ENCODE results near the gene CYS1. TPM values are rescaled to one million over a fixed set of nuclear protein-coding genes. Genes with fewer than 3 reads are reported as not detected.

Gene CYS1
- total and polyA plus RNA-seq, 2 of the 13 experiments (the other 11 are each of a cell fraction or from before 2014, with no cell fraction given), result 0.04 TPM; not detected in 1

DNA sequence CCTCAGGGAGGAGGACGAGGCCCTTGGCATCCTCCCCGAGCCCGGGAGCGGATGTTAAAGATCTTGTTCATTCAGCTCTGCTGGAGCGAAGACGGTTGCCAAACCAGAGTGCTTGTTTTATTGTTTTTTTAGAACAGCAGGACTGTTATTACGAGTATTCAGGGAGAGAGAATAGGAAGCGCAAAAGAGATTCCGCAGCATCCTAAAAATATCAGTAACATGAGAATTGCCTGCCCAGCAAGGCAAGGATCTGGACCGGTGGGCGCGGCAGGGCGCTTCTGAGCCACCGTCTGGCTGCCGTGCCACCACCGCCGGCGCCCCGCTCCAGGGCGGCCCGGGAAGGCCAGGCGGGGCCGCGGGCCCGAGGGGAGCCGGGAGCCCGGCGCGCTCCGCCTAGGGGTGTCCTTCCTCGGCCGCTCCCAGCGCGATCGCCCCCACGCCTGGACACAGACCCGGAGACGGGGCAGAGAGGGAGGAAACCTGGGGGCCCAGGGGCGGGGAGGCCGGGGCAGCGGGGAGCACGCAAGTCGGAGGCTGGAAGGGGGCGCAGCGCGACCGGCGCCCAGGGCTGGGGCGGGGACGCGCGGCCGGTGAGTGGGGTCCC, 843 bp downstream of the CYS1 start (continued):
- TF ChIP-seq, protein P1, sequence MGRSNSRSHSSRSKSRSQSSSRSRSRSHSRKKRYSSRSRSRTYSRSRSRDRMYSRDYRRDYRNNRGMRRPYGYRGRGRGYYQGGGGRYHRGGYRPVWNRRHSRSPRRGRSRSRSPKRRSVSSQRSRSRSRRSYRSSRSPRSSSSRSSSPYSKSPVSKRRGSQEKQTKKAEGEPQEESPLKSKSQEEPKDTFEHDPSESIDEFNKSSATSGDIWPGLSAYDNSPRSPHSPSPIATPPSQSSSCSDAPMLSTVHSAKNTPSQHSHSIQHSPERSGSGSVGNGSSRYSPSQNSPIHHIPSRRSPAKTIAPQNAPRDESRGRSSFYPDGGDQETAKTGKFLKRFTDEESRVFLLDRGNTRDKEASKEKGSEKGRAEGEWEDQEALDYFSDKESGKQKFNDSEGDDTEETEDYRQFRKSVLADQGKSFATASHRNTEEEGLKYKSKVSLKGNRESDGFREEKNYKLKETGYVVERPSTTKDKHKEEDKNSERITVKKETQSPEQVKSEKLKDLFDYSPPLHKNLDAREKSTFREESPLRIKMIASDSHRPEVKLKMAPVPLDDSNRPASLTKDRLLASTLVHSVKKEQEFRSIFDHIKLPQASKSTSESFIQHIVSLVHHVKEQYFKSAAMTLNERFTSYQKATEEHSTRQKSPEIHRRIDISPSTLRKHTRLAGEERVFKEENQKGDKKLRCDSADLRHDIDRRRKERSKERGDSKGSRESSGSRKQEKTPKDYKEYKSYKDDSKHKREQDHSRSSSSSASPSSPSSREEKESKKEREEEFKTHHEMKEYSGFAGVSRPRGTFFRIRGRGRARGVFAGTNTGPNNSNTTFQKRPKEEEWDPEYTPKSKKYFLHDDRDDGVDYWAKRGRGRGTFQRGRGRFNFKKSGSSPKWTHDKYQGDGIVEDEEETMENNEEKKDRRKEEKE (IDR thresholded peaks at IDR 0.05), result no peak
- no peak for TF ChIP-seq EED (CRISPR knock-in tag; IDR thresholded peaks at IDR 0.05)
- no peak for TF ChIP-seq PHF21A (CRISPR knock-in tag; IDR thresholded peaks at IDR 0.05)
- no peak for TF ChIP-seq DR1 (CRISPR knock-in tag; IDR thresholded peaks at IDR 0.05)
- no peak for TF ChIP-seq POLR2G (IDR thresholded peaks at IDR 0.05; ENCODE audit: low read depth, low read length)
- TF ChIP-seq, protein P2, sequence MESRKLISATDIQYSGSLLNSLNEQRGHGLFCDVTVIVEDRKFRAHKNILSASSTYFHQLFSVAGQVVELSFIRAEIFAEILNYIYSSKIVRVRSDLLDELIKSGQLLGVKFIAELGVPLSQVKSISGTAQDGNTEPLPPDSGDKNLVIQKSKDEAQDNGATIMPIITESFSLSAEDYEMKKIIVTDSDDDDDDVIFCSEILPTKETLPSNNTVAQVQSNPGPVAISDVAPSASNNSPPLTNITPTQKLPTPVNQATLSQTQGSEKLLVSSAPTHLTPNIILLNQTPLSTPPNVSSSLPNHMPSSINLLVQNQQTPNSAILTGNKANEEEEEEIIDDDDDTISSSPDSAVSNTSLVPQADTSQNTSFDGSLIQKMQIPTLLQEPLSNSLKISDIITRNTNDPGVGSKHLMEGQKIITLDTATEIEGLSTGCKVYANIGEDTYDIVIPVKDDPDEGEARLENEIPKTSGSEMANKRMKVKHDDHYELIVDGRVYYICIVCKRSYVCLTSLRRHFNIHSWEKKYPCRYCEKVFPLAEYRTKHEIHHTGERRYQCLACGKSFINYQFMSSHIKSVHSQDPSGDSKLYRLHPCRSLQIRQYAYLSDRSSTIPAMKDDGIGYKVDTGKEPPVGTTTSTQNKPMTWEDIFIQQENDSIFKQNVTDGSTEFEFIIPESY (CRISPR knock-in tag; IDR thresholded peaks at IDR 0.05), result no peak
- no peak for TF ChIP-seq ZNF235 (CRISPR knock-in tag; IDR thresholded peaks at IDR 0.05; ENCODE audit: borderline replicate concordance)
- no peak for TF ChIP-seq NFIB (CRISPR knock-in tag; IDR thresholded peaks at IDR 0.05; ENCODE audit: borderline replicate concordance)
- TF ChIP-seq, protein P3, sequence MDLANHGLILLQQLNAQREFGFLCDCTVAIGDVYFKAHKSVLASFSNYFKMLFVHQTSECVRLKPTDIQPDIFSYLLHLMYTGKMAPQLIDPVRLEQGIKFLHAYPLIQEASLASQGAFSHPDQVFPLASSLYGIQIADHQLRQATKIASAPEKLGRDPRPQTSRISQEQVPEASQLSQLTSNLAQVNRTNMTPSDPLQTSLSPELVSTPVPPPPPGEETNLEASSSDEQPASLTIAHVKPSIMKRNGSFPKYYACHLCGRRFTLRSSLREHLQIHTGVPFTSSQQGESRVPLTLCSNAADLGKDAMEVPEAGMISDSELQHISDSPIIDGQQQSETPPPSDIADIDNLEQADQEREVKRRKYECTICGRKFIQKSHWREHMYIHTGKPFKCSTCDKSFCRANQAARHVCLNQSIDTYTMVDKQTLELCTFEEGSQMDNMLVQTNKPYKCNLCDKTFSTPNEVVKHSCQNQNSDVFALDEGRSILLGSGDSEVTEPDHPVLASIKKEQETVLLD (CRISPR knock-in tag; IDR thresholded peaks at IDR 0.05; ENCODE audit: low read depth), result peak; percentile 25; the same call in 1 of the 2 replicates
- no peak for TF ChIP-seq ATF7 (IDR thresholded peaks at IDR 0.05)
- TF ChIP-seq ATF7 (CRISPR knock-in tag; IDR thresholded peaks at IDR 0.05), result no peak
- TF ChIP-seq EZH2 (conservative IDR thresholded peaks at IDR 0.05; ENCODE audit: low read depth, low read length), result peak; percentile 98; the same call in 1 of the 2 replicates
- TF ChIP-seq, protein P4, sequence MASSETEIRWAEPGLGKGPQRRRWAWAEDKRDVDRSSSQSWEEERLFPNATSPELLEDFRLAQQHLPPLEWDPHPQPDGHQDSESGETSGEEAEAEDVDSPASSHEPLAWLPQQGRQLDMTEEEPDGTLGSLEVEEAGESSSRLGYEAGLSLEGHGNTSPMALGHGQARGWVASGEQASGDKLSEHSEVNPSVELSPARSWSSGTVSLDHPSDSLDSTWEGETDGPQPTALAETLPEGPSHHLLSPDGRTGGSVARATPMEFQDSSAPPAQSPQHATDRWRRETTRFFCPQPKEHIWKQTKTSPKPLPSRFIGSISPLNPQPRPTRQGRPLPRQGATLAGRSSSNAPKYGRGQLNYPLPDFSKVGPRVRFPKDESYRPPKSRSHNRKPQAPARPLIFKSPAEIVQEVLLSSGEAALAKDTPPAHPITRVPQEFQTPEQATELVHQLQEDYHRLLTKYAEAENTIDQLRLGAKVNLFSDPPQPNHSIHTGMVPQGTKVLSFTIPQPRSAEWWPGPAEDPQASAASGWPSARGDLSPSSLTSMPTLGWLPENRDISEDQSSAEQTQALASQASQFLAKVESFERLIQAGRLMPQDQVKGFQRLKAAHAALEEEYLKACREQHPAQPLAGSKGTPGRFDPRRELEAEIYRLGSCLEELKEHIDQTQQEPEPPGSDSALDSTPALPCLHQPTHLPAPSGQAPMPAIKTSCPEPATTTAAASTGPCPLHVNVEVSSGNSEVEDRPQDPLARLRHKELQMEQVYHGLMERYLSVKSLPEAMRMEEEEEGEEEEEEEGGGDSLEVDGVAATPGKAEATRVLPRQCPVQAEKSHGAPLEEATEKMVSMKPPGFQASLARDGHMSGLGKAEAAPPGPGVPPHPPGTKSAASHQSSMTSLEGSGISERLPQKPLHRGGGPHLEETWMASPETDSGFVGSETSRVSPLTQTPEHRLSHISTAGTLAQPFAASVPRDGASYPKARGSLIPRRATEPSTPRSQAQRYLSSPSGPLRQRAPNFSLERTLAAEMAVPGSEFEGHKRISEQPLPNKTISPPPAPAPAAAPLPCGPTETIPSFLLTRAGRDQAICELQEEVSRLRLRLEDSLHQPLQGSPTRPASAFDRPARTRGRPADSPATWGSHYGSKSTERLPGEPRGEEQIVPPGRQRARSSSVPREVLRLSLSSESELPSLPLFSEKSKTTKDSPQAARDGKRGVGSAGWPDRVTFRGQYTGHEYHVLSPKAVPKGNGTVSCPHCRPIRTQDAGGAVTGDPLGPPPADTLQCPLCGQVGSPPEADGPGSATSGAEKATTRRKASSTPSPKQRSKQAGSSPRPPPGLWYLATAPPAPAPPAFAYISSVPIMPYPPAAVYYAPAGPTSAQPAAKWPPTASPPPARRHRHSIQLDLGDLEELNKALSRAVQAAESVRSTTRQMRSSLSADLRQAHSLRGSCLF (CRISPR knock-in tag; IDR thresholded peaks at IDR 0.05; ENCODE audit: borderline replicate concordance), result no peak
- TF ChIP-seq, protein P5, sequence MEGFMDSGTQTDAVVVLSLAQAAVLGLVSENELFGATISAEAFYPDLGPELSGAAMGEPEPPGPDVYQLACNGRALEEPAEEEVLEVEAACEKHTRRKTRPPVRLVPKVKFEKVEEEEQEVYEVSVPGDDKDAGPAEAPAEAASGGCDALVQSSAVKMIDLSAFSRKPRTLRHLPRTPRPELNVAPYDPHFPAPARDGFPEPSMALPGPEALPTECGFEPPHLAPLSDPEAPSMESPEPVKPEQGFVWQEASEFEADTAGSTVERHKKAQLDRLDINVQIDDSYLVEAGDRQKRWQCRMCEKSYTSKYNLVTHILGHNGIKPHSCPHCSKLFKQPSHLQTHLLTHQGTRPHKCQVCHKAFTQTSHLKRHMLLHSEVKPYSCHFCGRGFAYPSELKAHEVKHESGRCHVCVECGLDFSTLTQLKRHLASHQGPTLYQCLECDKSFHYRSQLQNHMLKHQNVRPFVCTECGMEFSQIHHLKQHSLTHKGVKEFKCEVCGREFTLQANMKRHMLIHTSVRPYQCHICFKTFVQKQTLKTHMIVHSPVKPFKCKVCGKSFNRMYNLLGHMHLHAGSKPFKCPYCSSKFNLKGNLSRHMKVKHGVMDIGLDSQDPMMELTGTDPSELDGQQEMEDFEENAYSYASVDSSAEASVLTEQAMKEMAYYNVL (CRISPR knock-in tag; IDR thresholded peaks at IDR 0.05; ENCODE audit: borderline replicate concordance), result no peak

All from HepG2 (cell line).